SK-N-SH (cell line): Measurements from ENCODE around the gene ZNF341. TPM values are rescaled to one million over a fixed set of nuclear protein-coding genes. Genes with fewer than 3 reads are reported as not detected.

Source experiments
- CTCF ChIA-PET: fragments of 300-600, 350-600 bp; formaldehyde crosslinking; extraction: SDS; loops from one replicate; lab custom pipeline; 2021; lab: Yijun Ruan, JAX
- POLR2A ChIA-PET: fragments of 350-600 bp; sonication (Branson Sonifier 250); formaldehyde crosslinking; extraction: SDS; loops from one replicate; lab custom pipeline; 2020; ENCODE audit warnings: antibody characterized with exemption, inconsistent platforms; lab: Yijun Ruan, JAX
- DNase-seq: peaks from one replicate; pipeline ENCODE4 v3.0.0; 2012
- H2AFZ ChIP-seq: fragments of 200-600 bp; sonication (generic); 2 replicates; pipeline ENCODE4 v1.8.1; 2016; ENCODE audit warnings: antibody characterized with exemption, mild to moderate bottlenecking, low read depth
- H3F3A ChIP-seq: fragments of 200-600 bp; sonication (generic); replicated peaks from 2 replicates; pipeline ENCODE3; 2016; ENCODE audit warnings: antibody characterized with exemption, mild to moderate bottlenecking; ENCODE audit not compliant: insufficient read depth
- H3K27ac ChIP-seq, 2 experiments: fragments of 200-500 bp in 1 of 2; fragments of 200-600 bp in 1 of 2; sonication (Bioruptor generic) in 1 of 2; sonication (generic), shearing (Covaris generic) in 1 of 2; 2 replicates each; pipeline versions ENCODE4 v1.5.1 to v1.6.1; 2014 to 2016; ENCODE audit warnings: low read depth in 2 of 2, inconsistent platforms in 1 of 2, low read length in 1 of 2, mild to moderate bottlenecking in 1 of 2, mixed read lengths in 1 of 2
- H3K27me3 ChIP-seq: fragments of 200-600 bp; sonication (generic), shearing (Covaris generic); 2 replicates; pipeline ENCODE4 v1.6.1; 2016; ENCODE audit warnings: mixed run types; ENCODE audit not compliant: insufficient read depth
- H3K36me3 ChIP-seq, 2 experiments: fragments of 200-500 bp in 1 of 2; fragments of 200-600 bp in 1 of 2; sonication (Bioruptor generic) in 1 of 2; sonication (generic) in 1 of 2; replicated peaks in 1 of 2; 2 replicates each; pipeline versions ENCODE3 to v1.5.1; 2014 to 2016; ENCODE audit warnings: low read length in 1 of 2, mild to moderate bottlenecking in 1 of 2; ENCODE audit not compliant: insufficient read depth in 2 of 2, control insufficient read depth in 1 of 2
- H3K4me1 ChIP-seq, 2 experiments: fragments of 200-500 bp in 1 of 2; fragments of 200-600 bp in 1 of 2; sonication (Bioruptor generic) in 1 of 2; sonication (generic), shearing (Covaris generic) in 1 of 2; 2 replicates each; pipeline versions ENCODE4 v1.5.1 to v1.6.1; 2014 to 2016; ENCODE audit warnings: low read depth in 1 of 2, low read length in 1 of 2, mixed run types in 1 of 2; ENCODE audit not compliant: insufficient read depth in 2 of 2, control insufficient read depth in 1 of 2
- H3K4me2 ChIP-seq: fragments of 200-600 bp; sonication (generic), shearing (Covaris generic); 2 replicates; pipeline ENCODE4 v1.6.1; 2017; ENCODE audit warnings: mixed run types
- H3K4me3 ChIP-seq, 2 experiments: fragments of 200-500 bp in 1 of 2; fragments of 200-600 bp in 1 of 2; sonication (Bioruptor generic) in 1 of 2; sonication (generic), shearing (Covaris generic) in 1 of 2; 2 replicates each; pipeline versions ENCODE4 v1.5.1 to v1.8.1; 2014 to 2016; ENCODE audit warnings: low read depth in 2 of 2, inconsistent platforms in 1 of 2, low read length in 1 of 2, mild to moderate bottlenecking in 1 of 2, mixed read lengths in 1 of 2, moderate library complexity in 1 of 2
- H3K79me2 ChIP-seq: fragments of 200-600 bp; sonication (generic); 2 replicates; pipeline ENCODE4 v1.8.1; 2017; ENCODE audit warnings: mild to moderate bottlenecking; ENCODE audit not compliant: insufficient read depth
- H3K9ac ChIP-seq: fragments of 200-600 bp; sonication (generic); 2 replicates; pipeline ENCODE4 v1.6.1; 2017; ENCODE audit warnings: mixed run types
- H3K9me2 ChIP-seq: fragments of 200-600 bp; sonication (generic); 2 replicates; pipeline ENCODE4 v1.6.1; 2017; ENCODE audit warnings: mixed run types
- H3K9me3 ChIP-seq: fragments of 200-600 bp; sonication (generic); 2 replicates; pipeline ENCODE4 v1.6.1; 2017; ENCODE audit warnings: mixed run types, mild to moderate bottlenecking, moderate library complexity
- H4K20me1 ChIP-seq: fragments of 200-600 bp; sonication (generic); 2 replicates; pipeline ENCODE4 v1.6.1; 2017; ENCODE audit warnings: mild to moderate bottlenecking, mixed run types; ENCODE audit not compliant: insufficient read depth
- CHD2 ChIP-seq: fragments of 150-350 bp; IDR thresholded peaks from 2 replicates; pipeline ENCODE4 v1.6.1; 2018; ENCODE audit warnings: low read length; ENCODE audit not compliant: partially characterized antibody
- GATA2 ChIP-seq: sonication (generic); formaldehyde crosslinking; IDR thresholded peaks from 2 replicates; pipeline ENCODE4 v1.5.0; 2020; ENCODE audit warnings: mild to moderate bottlenecking, missing genetic modification reagents
- JUND ChIP-seq: IDR thresholded peaks from 2 replicates; pipeline ENCODE4 v1.4.0; 2012
- MEF2A ChIP-seq: IDR thresholded peaks from 2 replicates; pipeline ENCODE4 v1.4.0; 2012; ENCODE audit warnings: low read depth, borderline replicate concordance
- NFIC ChIP-seq: IDR thresholded peaks from 2 replicates; pipeline ENCODE4 v1.4.0; 2012; ENCODE audit warnings: borderline replicate concordance
- SIN3A ChIP-seq: IDR thresholded peaks from 2 replicates; pipeline ENCODE4 v1.6.1; 2012; ENCODE audit warnings: low read depth, mild to moderate bottlenecking, low read length, moderate library complexity, borderline replicate concordance
- TAF1 ChIP-seq: IDR thresholded peaks from 2 replicates; pipeline ENCODE4 v1.6.1; 2012; ENCODE audit warnings: low read depth, mild to moderate bottlenecking, low read length, moderate library complexity, borderline replicate concordance
- TEAD4 ChIP-seq: IDR thresholded peaks from 2 replicates; pipeline ENCODE4 v1.4.0; 2012; ENCODE audit warnings: mild to moderate bottlenecking, borderline replicate concordance; ENCODE audit not compliant: insufficient read depth
- WGBS: methylation state at CpG from one replicate; pipeline ENCODE4 v1.1.6; 2017; ENCODE audit warnings: low lambda C conversion rate; 5-methylcytosine and 5-hydroxymethylcytosine counted together
- polyA plus RNA-seq, 3 experiments: library from polyadenylated mRNA; depleted of rRNA; stranded (reverse); fragments of >200 nt; gene quantifications; 2 replicates each; pipeline ENCODE4 v1.2.3, GENCODE V29; 2012
- TF ChIP-seq, protein P1 (sequence below): fragments of 150-350 bp; IDR thresholded peaks from 2 replicates; pipeline ENCODE4 v1.6.1; 2016; ENCODE audit warnings: mild to moderate bottlenecking, low read depth, low read length
- TF ChIP-seq, protein P2 (sequence below): IDR thresholded peaks from 2 replicates; pipeline ENCODE4 v1.4.0; 2012; ENCODE audit warnings: low read depth, borderline replicate concordance
- TF ChIP-seq, protein P3 (sequence below): IDR thresholded peaks from 2 replicates; pipeline ENCODE4 v1.6.1; 2012; ENCODE audit warnings: mild to moderate bottlenecking, low read depth, low read length, moderate library complexity

ZNF341 gene
- polyA plus RNA-seq, 1 of the 3 experiments (the other 2 are of a cell fraction) = 3.2 TPM

DNA sequence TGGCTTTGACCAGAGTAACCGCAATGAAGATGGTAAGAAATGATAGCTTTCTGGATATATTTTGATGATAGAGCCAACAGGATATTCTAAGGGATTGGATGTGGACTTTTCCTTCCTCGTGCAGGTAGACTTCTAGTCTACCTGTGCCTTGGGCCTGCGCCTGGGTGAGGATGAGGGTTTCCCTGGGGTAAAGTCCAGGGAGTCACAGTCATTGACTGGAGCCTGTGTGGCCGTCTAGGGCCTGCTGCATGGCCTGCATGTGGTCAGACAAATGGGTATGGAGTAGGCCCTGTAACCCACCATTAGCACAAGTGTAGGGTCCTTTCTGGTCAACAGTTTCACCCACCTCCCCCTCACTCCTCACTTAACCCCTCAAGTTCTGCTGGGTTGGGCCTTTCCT, 66.6 kb downstream of the ZNF341 start:
- no peaks in the 10 kb centered on the region for H3K79me2 ChIP-seq
- H3K4me2 ChIP-seq = no peak overlapping the region
- ChIA-PET POLR2A (no interaction called here), CTCF (no interaction called here)
- no peaks in the 10 kb centered on the region for H3K9me2 ChIP-seq
- peaks cover 6% of the 10 kb centered on the region for H3F3A ChIP-seq
- H3K9ac ChIP-seq = no peak overlapping the region
- no peak for DNase-seq
- TF ChIP-seq CHD2 = no peak
- TF ChIP-seq NFIC = no peak
- TF ChIP-seq, protein P1, sequence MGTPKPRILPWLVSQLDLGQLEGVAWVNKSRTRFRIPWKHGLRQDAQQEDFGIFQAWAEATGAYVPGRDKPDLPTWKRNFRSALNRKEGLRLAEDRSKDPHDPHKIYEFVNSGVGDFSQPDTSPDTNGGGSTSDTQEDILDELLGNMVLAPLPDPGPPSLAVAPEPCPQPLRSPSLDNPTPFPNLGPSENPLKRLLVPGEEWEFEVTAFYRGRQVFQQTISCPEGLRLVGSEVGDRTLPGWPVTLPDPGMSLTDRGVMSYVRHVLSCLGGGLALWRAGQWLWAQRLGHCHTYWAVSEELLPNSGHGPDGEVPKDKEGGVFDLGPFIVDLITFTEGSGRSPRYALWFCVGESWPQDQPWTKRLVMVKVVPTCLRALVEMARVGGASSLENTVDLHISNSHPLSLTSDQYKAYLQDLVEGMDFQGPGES = no peak
- no peak for TF ChIP-seq JUND
- TF ChIP-seq, protein P2, sequence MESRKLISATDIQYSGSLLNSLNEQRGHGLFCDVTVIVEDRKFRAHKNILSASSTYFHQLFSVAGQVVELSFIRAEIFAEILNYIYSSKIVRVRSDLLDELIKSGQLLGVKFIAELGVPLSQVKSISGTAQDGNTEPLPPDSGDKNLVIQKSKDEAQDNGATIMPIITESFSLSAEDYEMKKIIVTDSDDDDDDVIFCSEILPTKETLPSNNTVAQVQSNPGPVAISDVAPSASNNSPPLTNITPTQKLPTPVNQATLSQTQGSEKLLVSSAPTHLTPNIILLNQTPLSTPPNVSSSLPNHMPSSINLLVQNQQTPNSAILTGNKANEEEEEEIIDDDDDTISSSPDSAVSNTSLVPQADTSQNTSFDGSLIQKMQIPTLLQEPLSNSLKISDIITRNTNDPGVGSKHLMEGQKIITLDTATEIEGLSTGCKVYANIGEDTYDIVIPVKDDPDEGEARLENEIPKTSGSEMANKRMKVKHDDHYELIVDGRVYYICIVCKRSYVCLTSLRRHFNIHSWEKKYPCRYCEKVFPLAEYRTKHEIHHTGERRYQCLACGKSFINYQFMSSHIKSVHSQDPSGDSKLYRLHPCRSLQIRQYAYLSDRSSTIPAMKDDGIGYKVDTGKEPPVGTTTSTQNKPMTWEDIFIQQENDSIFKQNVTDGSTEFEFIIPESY = no peak
- TF ChIP-seq, protein P3, sequence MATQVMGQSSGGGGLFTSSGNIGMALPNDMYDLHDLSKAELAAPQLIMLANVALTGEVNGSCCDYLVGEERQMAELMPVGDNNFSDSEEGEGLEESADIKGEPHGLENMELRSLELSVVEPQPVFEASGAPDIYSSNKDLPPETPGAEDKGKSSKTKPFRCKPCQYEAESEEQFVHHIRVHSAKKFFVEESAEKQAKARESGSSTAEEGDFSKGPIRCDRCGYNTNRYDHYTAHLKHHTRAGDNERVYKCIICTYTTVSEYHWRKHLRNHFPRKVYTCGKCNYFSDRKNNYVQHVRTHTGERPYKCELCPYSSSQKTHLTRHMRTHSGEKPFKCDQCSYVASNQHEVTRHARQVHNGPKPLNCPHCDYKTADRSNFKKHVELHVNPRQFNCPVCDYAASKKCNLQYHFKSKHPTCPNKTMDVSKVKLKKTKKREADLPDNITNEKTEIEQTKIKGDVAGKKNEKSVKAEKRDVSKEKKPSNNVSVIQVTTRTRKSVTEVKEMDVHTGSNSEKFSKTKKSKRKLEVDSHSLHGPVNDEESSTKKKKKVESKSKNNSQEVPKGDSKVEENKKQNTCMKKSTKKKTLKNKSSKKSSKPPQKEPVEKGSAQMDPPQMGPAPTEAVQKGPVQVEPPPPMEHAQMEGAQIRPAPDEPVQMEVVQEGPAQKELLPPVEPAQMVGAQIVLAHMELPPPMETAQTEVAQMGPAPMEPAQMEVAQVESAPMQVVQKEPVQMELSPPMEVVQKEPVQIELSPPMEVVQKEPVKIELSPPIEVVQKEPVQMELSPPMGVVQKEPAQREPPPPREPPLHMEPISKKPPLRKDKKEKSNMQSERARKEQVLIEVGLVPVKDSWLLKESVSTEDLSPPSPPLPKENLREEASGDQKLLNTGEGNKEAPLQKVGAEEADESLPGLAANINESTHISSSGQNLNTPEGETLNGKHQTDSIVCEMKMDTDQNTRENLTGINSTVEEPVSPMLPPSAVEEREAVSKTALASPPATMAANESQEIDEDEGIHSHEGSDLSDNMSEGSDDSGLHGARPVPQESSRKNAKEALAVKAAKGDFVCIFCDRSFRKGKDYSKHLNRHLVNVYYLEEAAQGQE = no peak
- TF ChIP-seq TEAD4 = no peak
- TF ChIP-seq MEF2A = no peak
- TF ChIP-seq SIN3A = no peak
- TF ChIP-seq GATA2 (CRISPR knock-in tag) = no peak
- TF ChIP-seq TAF1 = no peak
- no peaks in the 10 kb centered on the region for H3K36me3 ChIP-seq
- no peak overlapping the region for H3K4me3 ChIP-seq
- H3K4me1 ChIP-seq = peaks cover under 1 to 1% of the 10 kb centered on the region in 2 experiments; a peak in 1 of 4 replicates
- no peaks in the 10 kb centered on the region for H3K27me3 ChIP-seq
- 78% methylated on average over 4 of the region's 4 CpGs for WGBS
- no peak overlapping the region for H2AFZ ChIP-seq
- H3K27ac ChIP-seq = no peak overlapping the region
- H4K20me1 ChIP-seq = no peaks in the 10 kb centered on the region
- no peaks in the 10 kb centered on the region for H3K9me3 ChIP-seq
